HUES64 (cell line): ENCODE measurements around the gene DCDC2.

Experiments used
- H3K27ac ChIP-seq: 2 replicates; pipeline ENCODE4 v1.7.0; 2013; ENCODE audit warnings: low read depth, low read length, inconsistent platforms
- H3K27me3 ChIP-seq: 2 replicates; pipeline ENCODE4 v1.6.1; 2013; ENCODE audit warnings: mild to moderate bottlenecking, low read length; ENCODE audit not compliant: insufficient read depth
- H3K36me3 ChIP-seq: 2 replicates; pipeline ENCODE4 v1.6.1; 2013; ENCODE audit warnings: mild to moderate bottlenecking, low read length; ENCODE audit not compliant: insufficient read depth
- H3K4me1 ChIP-seq: 2 replicates; pipeline ENCODE4 v1.6.1; 2013; ENCODE audit warnings: mild to moderate bottlenecking, low read length, moderate library complexity; ENCODE audit not compliant: insufficient read depth
- H3K4me3 ChIP-seq: 2 replicates; pipeline ENCODE4 v1.5.1; 2013; ENCODE audit warnings: mild to moderate bottlenecking, low read length, moderate library complexity
- H3K9ac ChIP-seq: 2 replicates; pipeline ENCODE4 v1.6.1; 2013; ENCODE audit warnings: mild to moderate bottlenecking, low read depth, low read length
- H3K9me3 ChIP-seq: 2 replicates; pipeline ENCODE4 v1.6.1; 2013; ENCODE audit warnings: low read depth, low read length; ENCODE audit not compliant: insufficient read depth
- WGBS: fragments of 150-250, 120-280 bp; methylation state at CpG from one replicate; pipeline ENCODE4 v1.1.7; 2013; ENCODE audit warnings: missing lambda C conversion rate; 5-methylcytosine and 5-hydroxymethylcytosine counted together

The DCDC2 gene

DNA sequence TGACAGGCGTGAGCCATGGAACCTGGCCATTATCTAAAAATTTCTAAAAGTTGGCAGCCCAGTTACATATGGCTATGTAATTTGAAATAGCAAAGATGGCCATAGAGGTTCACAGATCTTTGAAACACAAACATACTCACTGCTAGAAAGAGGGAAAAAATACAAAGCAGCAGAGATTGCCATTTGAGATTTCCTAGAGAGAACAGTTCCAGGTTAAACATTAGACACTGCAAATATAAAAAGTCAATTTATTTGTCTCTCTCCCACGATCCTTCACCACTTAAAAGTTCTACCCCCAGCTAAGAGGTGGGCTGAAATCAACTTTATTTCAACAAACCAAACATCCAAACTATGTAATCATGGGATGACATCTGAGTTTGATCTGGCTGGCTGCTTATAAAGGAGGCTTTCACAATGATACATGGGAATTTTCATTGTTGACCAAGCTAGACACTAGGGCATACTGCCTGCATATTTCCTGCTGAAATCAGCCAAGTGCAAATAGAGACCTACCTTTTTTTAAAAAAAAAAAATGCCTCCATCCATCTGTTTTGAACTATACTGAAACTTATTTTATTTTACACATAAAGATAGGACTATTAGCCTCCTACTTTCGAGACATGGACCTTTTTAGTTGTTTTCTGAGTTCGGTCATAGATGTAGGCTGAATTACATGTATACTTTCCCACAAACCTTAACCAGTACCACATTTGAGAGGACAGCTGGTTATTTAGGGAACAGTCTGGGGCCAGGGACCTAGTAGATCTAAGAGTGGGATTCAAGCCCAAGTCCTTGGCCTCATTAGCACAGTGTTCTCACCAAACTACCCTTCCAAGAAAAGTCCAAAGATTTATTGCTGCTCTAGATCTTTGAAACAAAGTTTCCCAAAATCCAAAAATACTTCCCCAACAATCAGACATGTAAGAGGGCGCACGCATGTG, 16.6 kb downstream of the DCDC2 start:
- no peak overlapping the region for H3K4me3 ChIP-seq
- no peaks in the 10 kb centered on the region for H3K4me1 ChIP-seq
- H3K36me3 ChIP-seq, result no peaks in the 10 kb centered on the region
- no peak overlapping the region for H3K9ac ChIP-seq
- 93% methylated on average over 4 of the region's 6 CpGs for WGBS
- peaks cover 6% of the 10 kb centered on the region; the same call in 1 of the 2 replicates for H3K9me3 ChIP-seq
- no peak overlapping the region for H3K27ac ChIP-seq
- H3K27me3 ChIP-seq, result no peaks in the 10 kb centered on the region

GRCh38 chr6:24339932-24340331, 17.9 kb downstream of the DCDC2 start:
- peaks cover 6% of the 10 kb centered on the region; the same call in 1 of the 2 replicates for H3K9me3 ChIP-seq
- H3K36me3 ChIP-seq, result no peaks in the 10 kb centered on the region
- H3K4me3 ChIP-seq, result no peak overlapping the region
- no peak overlapping the region for H3K27ac ChIP-seq
- H3K27me3 ChIP-seq, result no peaks in the 10 kb centered on the region
- H3K9ac ChIP-seq, result no peak overlapping the region
- 64% methylated on average over 3 of the region's 3 CpGs for WGBS
- no peaks in the 10 kb centered on the region for H3K4me1 ChIP-seq

DNA sequence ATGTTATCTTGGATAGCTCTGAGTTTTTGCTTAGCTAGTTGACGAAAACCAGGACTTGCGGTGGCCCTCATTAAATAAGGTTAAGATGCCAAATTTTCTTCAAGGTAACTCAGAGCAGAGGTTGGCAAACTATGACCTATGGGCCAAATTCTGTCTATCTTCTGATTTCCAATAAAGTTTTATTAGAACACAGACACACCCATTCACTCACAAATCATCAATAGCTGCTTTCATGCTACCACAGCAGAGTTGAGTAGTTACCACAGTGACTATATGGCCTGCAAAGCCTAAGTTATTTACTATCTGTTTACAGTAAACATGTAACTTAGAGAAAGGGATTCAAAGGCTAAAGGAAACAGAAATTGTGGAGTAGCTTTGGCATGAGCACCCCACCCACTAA, 23.6 kb downstream of the DCDC2 start:
- H3K4me1 ChIP-seq, result no peaks in the 10 kb centered on the region
- no peaks in the 10 kb centered on the region for H3K27me3 ChIP-seq
- no peak overlapping the region for H3K27ac ChIP-seq

DNA sequence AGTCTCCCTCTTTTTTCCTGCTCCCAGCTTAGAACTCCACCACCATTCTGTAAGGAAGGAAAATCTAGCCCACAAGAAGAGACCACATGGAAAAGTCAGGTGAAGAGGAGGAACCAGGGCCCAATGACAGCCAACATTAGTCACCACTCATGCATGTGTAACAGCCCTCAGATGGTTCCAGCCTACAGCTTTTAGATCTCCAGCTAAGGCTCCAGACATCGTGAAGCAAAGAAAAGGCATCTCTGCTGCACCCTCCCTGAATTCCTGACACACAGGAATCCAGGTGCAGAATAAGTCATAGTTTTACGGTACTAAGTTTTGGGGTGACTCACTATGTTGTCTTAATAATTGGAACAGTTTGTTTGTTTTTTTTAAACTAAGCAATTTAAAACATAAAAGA, 25.5 kb downstream of the DCDC2 start:
- no peaks in the 10 kb centered on the region for H3K36me3 ChIP-seq
- no peaks in the 10 kb centered on the region for H3K27me3 ChIP-seq
- no peak overlapping the region for H3K4me3 ChIP-seq
- WGBS, result 53% methylated on average over 1 of the region's 2 CpGs
- H3K9me3 ChIP-seq, result no peaks in the 10 kb centered on the region
- no peak overlapping the region for H3K27ac ChIP-seq
- no peak overlapping the region for H3K9ac ChIP-seq
- H3K4me1 ChIP-seq, result no peaks in the 10 kb centered on the region

More for the DNA sequence above, 23.6 kb downstream of the DCDC2 start:
- Histone ChIP-seq H3K36me3 (no peaks in the 10 kb centered on the region), H3K9me3 (peaks cover 6% of the 10 kb centered on the region; the same call in 1 of the 2 replicates), H3K9ac (no peak overlapping the region), H3K4me3 (no peak overlapping the region)
- 95% methylated on average over 2 of the region's 2 CpGs for WGBS

DNA sequence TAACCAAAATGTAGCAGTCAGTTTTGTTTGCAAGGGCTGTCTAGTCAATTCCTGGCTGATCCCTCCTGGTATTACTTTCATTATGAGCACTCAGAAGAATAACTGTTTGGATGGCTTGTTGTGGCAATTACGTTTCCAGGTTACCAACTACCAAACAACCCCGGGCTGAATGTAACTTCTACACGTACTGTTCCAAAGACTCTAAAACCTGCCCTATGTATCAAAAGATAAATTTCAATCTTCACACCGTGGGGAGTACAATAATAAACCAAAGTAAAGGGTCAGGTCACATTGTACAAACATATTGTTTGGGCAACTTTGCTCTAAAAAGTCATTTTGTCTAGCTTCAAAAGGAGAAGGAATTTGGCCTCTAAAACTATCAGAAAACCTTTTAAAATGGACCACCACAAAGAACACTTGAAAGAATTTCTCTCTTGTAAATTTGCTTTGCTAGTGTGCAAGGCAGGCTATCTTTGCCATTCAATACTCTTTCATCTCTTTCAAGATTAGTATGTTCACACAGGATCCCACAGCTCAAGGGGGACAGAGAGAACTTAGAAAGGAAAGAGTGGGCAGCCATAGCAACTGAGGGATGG, 27.6 kb downstream of the DCDC2 start:
- Histone ChIP-seq H3K9ac (no peak overlapping the region), H3K4me3 (no peak overlapping the region), H3K36me3 (no peaks in the 10 kb centered on the region), H3K4me1 (no peaks in the 10 kb centered on the region), H3K27me3 (no peaks in the 10 kb centered on the region), H3K27ac (no peak overlapping the region), H3K9me3 (no peaks in the 10 kb centered on the region)
- WGBS, result 96% methylated on average over 4 of the region's 4 CpGs

GRCh38 chr6:24329451-24329850, 28.4 kb downstream of the DCDC2 start:
- Histone ChIP-seq H3K4me1 (peaks cover 4% of the 10 kb centered on the region), H3K27me3 (no peaks in the 10 kb centered on the region), H3K9ac (no peak overlapping the region), H3K9me3 (no peaks in the 10 kb centered on the region), H3K36me3 (no peaks in the 10 kb centered on the region), H3K27ac (no peak overlapping the region), H3K4me3 (no peak overlapping the region)
- WGBS, result no CpG with 5 or more reads among the region's 2 CpGs

DNA sequence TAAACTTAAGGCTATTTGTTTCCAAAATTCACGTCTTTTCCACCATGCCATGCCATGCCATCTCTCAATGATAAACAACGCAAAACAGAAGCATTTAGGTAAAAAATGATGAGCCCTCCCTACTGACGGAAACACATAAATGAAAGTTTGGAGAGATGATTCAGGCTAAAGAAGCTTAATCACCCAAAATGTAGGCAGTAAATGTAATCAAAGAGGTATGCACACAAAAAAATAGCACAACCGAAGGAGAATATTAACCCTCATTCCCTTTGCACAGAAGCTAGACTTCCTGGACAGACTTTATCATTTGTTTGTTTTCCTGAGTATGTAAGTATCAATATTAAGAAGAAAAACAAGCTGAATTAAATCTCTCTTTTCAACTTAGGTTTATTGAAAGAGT, 28.8 kb downstream of the DCDC2 start:
- Histone ChIP-seq H3K27me3 (no peaks in the 10 kb centered on the region), H3K36me3 (no peaks in the 10 kb centered on the region), H3K9me3 (no peaks in the 10 kb centered on the region), H3K27ac (no peak overlapping the region), H3K9ac (no peak overlapping the region), H3K4me3 (no peak overlapping the region), H3K4me1 (peaks cover 8% of the 10 kb centered on the region)
- 94% methylated on average over 4 of the region's 4 CpGs for WGBS

- H3K27me3 ChIP-seq, result no peaks in the 10 kb centered on the region
- H3K36me3 ChIP-seq, result no peaks in the 10 kb centered on the region
- H3K9ac ChIP-seq, result no peak overlapping the region
- peaks cover 17% of the 10 kb centered on the region for H3K4me1 ChIP-seq
- no peak overlapping the region for H3K27ac ChIP-seq
- H3K4me3 ChIP-seq, result no peak overlapping the region
- 90% methylated on average over 2 of the region's 4 CpGs for WGBS
- no peaks in the 10 kb centered on the region for H3K9me3 ChIP-seq
These were observed 30.1 kb downstream of the DCDC2 start for GRCh38 chr6:24327756-24328155.

DNA sequence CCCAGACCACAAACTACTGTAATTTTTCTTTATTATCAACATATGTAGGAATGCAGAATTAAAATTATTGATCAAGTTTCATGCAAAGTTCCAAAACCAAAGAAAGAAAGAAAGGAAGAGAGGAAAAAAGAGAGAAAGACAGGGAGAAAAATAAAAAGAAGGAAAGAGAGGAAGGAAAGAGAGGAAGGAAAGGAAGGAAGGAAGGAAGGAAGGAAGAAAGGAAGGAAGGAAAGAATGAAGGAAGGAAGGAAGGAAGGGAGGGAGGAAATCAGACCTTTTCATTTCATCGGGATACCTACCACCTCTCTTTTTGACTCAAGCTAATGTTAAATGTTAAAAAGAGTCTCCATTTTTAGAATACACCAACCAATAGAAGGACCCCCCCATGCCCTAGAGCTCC, 31.9 kb downstream of the DCDC2 start:
- no peak overlapping the region for H3K4me3 ChIP-seq
- H3K27ac ChIP-seq, result no peak overlapping the region
- no peak overlapping the region for H3K9ac ChIP-seq
- no peaks in the 10 kb centered on the region for H3K9me3 ChIP-seq
- WGBS, result no CpG with 5 or more reads among the region's 1 CpG
- peaks cover 32% of the 10 kb centered on the region for H3K4me1 ChIP-seq
- no peaks in the 10 kb centered on the region for H3K36me3 ChIP-seq
- peaks cover 3% of the 10 kb centered on the region; the same call in 1 of the 2 replicates for H3K27me3 ChIP-seq

GRCh38 chr6:24324617-24325016, 33.2 kb downstream of the DCDC2 start:
- Histone ChIP-seq H3K27me3 (peaks cover 13% of the 10 kb centered on the region; the same call in 1 of the 2 replicates), H3K4me1 (peaks cover 34% of the 10 kb centered on the region), H3K36me3 (no peaks in the 10 kb centered on the region), H3K27ac (no peak overlapping the region), H3K4me3 (no peak overlapping the region), H3K9me3 (no peaks in the 10 kb centered on the region), H3K9ac (no peak overlapping the region)
- WGBS, result 86% methylated on average over 1 of the region's 1 CpG

- 21% methylated on average over 1 of the region's 1 CpG for WGBS
- no peaks in the 10 kb centered on the region for H3K36me3 ChIP-seq
- H3K9ac ChIP-seq, result no peak overlapping the region
- H3K27ac ChIP-seq, result no peak overlapping the region; the same call in 1 of the 2 replicates
- H3K4me3 ChIP-seq, result no peak overlapping the region
- peaks cover 34% of the 10 kb centered on the region for H3K4me1 ChIP-seq
- H3K27me3 ChIP-seq, result peaks cover 13% of the 10 kb centered on the region; the same call in 1 of the 2 replicates
- no peaks in the 10 kb centered on the region for H3K9me3 ChIP-seq
These were observed 34.1 kb downstream of the DCDC2 start for GRCh38 chr6:24323632-24324337.
